Measurements from ENCODE around the gene IGFBP5.

The IGFBP5 gene

GRCh38 chr2:216687111-216687510, 8.2 kb downstream of the IGFBP5 start:
- no peak for DNase-seq (ENCODE audit: low read depth)

DNA sequence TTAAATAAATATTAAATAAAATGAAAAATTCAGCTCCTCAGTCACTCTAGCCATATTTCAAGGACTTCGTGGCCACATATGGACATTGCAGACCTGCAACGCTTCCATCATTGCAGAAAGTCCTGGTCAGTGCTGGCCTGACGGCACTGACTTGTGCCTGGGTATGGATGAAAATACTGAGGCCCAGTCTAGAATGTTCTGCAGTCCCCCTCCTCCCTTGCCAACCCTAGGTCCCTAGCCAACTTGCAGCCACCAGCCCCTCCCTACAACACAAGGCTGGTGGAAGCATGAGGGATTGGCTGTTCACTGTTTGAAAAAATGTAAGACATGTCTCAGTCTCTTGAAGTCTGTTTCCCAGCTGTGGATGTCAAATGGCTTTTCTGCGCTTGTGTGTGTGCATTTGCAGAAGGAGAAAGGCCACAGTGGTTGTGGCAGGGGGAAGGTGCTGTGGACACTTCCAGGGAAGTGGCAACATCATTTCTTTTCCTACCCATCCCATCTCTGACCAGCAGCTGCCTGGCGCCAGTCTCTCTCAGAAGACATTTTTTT, 9.9 kb downstream of the IGFBP5 start:
- no peak for DNase-seq (ENCODE audit: low read depth)

- DNase-seq (ENCODE audit: low read depth), result no peak
These were observed 11.5 kb downstream of the IGFBP5 start for GRCh38 chr2:216683846-216684245.

DNA sequence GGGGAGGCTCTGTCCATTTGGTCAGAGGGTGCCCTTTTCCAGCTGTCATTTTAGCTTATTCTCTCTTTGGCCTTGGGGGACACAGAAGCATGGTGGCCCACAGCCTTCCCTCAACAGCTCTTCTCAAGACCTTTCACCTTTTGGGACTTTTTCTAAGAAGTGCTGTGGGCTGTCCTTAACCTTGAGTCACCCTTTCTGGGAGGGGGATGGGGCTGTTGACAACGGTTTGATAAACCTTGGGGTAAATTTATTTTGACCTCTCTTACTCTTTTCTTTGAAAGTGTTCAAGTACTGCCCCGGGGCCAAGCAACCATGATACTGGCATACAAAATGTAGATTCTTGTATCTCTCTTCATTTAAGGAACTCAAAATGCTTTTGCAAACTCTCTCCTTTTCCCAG, 13.7 kb downstream of the IGFBP5 start:
- no peak for DNase-seq (ENCODE audit: low read depth)

DNA sequence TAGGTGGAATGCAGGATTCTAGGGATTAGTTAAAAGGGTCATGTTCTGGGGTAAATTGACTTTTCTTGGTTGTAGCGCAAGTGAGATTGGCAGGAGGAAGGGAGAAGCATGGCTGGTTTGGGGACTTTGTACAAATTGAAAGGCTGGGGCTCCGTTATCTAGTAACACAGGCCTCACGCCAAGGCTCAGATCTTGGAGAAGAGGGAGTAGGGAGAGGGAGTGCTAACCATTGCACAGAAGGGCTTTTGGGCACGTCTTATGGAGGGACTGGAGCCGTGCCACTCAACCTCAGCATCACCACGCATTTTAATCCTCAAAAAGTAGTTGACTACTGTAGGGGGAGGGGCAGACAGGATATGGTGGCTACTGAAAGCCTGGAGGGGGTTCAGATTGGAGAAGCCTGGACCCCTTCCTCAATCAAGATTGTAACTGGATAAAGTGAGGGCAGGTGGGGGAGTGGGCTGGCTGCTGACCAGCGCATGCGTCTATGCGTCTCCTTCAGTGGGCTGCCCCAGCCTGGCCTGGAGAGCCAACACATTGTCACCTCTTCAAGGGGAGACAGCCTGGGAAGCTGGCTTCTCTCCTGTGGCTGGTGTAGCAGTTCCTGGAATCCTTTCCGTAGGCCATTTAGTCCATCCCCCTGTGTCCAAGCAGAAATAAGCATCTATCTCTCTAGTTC, 14.3 kb downstream of the IGFBP5 start:
- DNase-seq (ENCODE audit: low read depth), result no peak

DNA sequence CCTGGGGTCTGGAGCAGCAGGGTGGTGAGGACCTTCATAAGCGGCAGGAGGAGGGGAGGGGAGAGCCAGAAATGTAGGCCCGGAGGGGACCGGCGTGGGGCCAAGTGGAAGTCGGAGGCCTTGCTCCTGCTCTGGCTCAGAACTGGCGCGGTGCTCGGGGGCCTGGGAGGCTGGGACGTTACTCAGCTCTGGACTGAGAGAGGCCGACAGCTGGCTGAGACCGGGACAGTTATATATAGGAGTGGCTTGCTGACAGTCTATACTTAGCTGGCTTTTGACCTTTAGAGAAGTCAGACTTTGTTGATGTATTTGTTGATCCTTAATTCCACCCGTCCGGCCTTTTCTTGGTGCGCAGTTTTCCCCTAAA, 15.7 kb downstream of the IGFBP5 start:
- no peak for DNase-seq (ENCODE audit: low read depth)

- no peak for DNase-seq (ENCODE audit: low read depth)
These were observed 16.3 kb downstream of the IGFBP5 start for GRCh38 chr2:216678813-216679657.

- no peak for DNase-seq (ENCODE audit: low read depth)
These were observed 17.3 kb downstream of the IGFBP5 start for GRCh38 chr2:216678098-216678465.

DNA sequence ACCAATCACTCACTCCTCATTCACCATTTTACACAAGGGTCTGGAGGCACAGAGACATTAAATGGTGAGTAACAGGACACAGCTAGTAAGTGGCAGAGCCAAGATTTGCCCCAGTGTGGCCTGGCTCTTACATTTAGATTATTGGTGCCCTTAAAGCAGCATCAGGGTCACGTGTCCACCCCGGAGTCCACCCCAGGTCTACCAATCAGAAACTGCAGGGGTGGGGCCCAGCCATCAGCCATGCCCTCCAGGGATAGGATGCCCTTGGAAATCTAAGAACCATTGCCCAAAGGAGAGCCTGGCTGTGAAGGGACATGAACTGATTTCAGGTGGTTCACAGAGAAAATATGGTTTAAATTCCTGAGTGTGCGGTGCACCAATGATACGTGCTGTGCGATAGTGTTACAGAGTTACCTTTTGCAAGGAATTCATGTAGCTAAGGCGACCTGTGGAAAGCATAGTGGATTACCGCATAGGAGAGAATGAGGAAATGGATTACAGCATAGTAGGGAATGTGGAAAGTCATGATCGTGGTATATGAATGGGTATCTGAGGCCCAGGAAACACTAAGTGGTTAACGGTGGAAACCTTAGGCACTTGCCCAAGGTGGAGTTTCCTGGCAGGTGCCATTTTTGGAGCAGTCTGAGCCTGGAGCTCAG, 17.8 kb downstream of the IGFBP5 start:
- DNase-seq (ENCODE audit: low read depth), result no peak

DNA sequence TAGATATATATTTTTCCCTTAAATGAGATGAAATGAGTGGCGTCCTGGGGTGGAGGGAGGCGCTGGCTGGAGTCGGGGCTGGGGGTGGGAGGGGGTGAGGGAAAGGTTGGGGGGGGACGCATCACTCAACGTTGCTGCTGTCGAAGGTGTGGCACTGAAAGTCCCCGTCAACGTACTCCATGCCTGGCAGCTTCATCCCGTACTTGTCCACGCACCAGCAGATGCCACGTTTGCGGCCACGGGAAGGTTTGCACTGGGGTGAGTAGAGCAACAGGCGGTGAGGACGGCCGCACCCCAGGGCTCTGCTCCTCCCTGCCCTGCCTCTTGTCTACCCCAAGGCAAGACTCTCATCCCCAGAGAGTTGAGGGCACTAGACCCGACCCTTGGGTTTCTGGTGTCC, 18.7 kb downstream of the IGFBP5 start:
- no peak for DNase-seq (ENCODE audit: low read depth)

DNA sequence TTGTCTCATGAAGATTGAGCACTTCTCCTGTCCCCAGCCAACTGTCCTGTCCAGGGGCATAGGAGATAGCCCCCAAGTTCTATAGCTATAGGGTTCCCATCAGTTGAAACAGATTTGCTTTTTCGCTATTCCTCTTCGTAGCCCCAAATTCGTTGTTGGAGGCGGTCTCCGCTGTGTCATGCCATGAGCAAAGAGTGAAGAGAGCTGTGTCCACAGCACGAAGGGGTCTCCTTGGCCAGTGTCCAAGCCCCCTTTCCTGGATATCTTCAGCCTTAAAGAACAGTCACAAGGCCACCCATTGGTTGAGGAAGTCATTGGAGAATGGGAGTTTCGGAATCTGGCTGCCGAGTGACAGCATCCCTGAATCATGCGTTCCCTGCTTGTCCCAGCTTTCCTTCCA, 21.0 kb downstream of the IGFBP5 start:
- DNase-seq (ENCODE audit: low read depth), result no peak

DNA sequence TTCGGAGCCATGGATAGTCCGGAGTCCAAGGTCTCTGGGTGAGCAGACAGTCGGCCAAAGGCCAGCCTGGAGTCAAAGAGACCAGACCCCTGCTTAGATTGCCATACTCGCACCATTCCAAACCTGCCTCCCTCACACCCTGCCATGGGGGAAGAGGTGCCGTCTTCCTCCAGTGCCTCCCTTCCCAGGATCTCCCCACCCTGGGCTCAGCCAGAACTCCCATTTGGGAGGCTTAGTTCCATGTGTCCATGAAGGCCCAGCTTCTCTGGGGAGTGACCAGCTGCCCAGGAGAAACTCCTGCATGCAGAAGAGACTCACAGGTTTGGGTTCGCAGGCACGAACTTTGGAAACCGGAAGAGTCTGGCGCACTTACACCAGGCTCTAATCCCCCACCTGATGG, 21.7 kb downstream of the IGFBP5 start:
- no peak for DNase-seq (ENCODE audit: low read depth)

GRCh38 chr2:216673021-216673420, 22.3 kb downstream of the IGFBP5 start:
- DNase-seq (ENCODE audit: low read depth), result no peak

DNA sequence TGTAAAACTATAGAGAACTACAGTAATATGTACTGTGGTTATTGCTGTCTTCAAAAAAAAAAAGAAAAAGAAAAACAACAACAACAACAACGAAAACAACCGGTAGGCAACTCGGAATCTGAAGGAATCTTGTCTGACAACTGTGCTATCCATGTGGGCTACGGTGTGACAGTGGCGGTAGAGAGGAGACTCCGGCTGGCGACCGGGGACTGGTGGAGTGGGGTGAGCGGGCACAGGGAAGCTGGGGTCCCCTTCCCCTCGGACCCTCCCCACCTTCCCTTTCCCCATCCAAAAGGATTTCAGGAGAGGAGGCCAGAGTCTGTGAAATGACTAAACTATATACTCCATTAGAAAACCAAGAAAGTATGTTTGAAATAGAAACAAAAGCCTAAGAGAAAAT, 22.9 kb downstream of the IGFBP5 start:
- DNase-seq (ENCODE audit: low read depth), result no peak

- no peak for DNase-seq (ENCODE audit: low read depth)
These were observed 23.5 kb downstream of the IGFBP5 start for GRCh38 chr2:216671791-216672343.

- no peak for DNase-seq (ENCODE audit: low read depth)
These were observed 24.3 kb downstream of the IGFBP5 start for GRCh38 chr2:216671081-216671411.

DNA sequence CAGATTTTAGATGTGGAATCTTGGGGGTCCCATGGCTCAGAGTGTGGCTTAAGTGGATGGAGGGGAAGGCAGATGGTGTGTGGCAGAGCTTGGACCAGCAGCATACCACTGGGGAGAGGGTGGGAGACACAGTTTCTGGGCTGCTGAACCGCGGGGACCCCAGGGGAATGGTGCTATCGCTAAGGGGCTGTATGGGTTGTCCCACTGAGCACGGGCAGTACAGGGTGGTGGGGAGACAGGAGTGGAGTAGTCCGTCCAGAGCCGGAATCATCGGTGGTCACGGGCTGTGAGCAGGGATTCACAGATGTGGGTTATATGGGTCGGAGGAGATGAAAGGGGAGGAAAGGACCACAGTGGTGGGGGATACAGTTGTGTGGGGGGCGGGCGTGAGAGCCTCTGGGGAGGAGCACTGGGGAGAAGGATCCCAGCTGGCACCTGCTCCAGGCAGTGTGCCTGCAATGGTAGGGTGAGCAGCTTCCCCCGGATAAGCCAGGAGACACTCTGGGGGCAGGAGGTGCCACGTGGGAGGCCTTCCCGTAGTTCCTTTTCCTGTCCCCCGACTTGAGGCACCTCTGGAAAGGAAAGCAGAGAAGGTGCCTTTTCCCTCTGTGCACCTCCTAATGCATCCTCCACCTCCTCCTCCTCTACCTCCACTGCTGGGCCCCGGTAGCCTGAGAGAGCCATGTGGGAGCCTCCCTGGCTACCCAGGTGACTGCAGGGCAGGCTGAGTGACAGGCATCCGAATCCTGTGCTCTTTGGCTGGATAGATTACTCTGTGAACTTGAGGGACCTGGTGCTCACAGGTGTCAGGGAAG, 24.9 kb downstream of the IGFBP5 start:
- DNase-seq (ENCODE audit: low read depth), result no peak

DNA sequence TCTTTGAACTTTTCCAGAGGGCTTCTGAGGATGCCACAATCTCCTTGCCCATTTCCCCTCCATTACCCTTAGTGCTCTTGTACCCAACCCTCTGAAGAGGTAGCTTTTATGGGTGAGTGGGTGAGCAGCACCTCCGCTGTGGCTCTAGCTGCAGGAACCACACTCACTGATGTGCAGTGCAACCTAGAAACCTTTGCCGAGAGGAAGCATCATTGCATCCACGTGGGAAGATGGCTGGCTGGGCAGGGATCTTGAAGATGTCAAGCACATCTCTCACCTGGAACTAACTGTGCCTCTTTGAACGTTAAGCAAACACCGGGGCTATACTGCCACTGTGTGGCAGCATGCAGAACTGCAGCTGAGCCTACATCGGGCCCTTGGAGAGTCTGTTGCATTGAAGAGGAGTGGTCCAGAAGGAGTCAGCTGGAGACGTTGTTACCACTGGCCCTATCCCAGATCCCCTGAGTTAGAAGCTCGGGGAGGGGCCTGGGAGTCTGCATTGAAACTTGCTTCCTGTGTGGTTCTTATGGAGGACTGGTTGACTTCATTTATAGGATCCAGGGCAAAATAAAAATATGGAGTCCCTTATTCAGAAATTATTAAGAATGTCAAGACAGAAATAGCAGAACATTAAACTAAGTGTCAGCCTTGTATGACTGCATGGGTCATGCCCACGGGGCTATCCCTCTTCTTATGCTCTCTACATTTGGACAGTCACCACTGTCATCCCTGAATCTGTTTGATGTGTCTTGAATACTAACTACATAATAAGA, 28.7 kb downstream of the IGFBP5 start:
- peak; percentile 37 for DNase-seq (ENCODE audit: low read depth)

- DNase-seq (ENCODE audit: low read depth), result no peak
These were observed 29.6 kb downstream of the IGFBP5 start for GRCh38 chr2:216665717-216666116.

DNA sequence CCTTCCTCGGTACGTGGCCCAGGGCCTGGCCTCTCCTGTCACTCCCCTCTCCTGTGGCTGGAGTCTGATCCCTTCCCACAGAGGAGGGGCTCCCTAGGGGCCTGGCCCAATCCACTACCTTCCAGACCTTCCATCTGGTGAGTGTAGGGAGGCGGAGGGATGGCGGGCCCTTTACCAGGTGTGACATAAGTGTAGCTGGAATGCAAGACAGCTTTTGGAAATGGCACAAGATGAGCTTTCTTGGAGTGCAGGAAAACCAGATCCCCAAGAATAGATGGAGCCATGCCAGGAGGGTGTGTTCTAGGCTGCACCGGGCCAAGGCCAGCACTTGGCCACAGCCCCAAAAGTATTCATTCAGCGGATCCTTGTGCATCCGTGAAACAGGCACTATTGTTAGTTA, 30.1 kb downstream of the IGFBP5 start:
- no peak for DNase-seq (ENCODE audit: low read depth)

- no peak for DNase-seq (ENCODE audit: low read depth)
These were observed 30.7 kb downstream of the IGFBP5 start for GRCh38 chr2:216664593-216665034.

All from stimulated activated CD4-positive, alpha-beta T cell treated with anti-CD3 and anti-CD28 coated beads, Interleukin-2, amount 100 ng/mL, for 4 hours (primary cell).